Ishikawa (cell line): ENCODE results near the gene TRIM21.

Experiments
- MAX ChIP-seq: IDR thresholded peaks from 2 replicates; pipeline ENCODE4 v1.6.1; 2012
- REST ChIP-seq: IDR thresholded peaks from 2 replicates; pipeline ENCODE4 v1.6.1; 2012; ENCODE audit warnings: low read depth, mild to moderate bottlenecking
- TAF1 ChIP-seq: IDR thresholded peaks from 2 replicates; pipeline ENCODE4 v1.6.1; 2012; ENCODE audit warnings: low read depth, mild to moderate bottlenecking
- YY1 ChIP-seq: IDR thresholded peaks from 2 replicates; pipeline ENCODE4 v1.6.1; 2012; ENCODE audit warnings: low read depth

GRCh38 chr11:4385978-4386740, 7.3 kb downstream of the TRIM21 start:
- TF ChIP-seq YY1: no peak
- TF ChIP-seq REST: no peak
- no peak for TF ChIP-seq TAF1
- no peak for TF ChIP-seq MAX
